ENCODE results near the gene NAV1. TPM values are rescaled to one million over a fixed set of nuclear protein-coding genes. Genes with fewer than 3 reads are reported as not detected.

The NAV1 gene
- total RNA-seq, 2 donors from 2014 or later: 126 to 255 TPM

GRCh38 chr1:201568859-201569294 is 29.9 kb downstream of the NAV1 start:
- Histone ChIP-seq H3K4me1 (ENCODE audit: control insufficient read depth in 1 of 2, low read depth in 2 of 2) (peaks cover 5 to 23% of the 10 kb centered on the region in 2 donors), H3K36me3 (no peaks in the 10 kb centered on the region), H3K9me3 (no peaks in the 10 kb centered on the region), H3K27ac (no peak overlapping the region), H3K27me3 (replicated peaks; ENCODE audit: insufficient read depth) (no peaks in the 10 kb centered on the region), H3K4me3 (no peak overlapping the region)
- TF ChIP-seq CTCF (IDR thresholded peaks at IDR 0.05): no peak
- DNase-seq (ENCODE audit: low spot score): no peak
- ATAC-seq (ENCODE audit: insufficient number of reproducible peaks, low FRiP score, low read depth): no peak

- TF ChIP-seq CTCF (IDR thresholded peaks at IDR 0.05): no peak
- H3K36me3 ChIP-seq: no peaks in the 10 kb centered on the region
- no peak overlapping the region for H3K4me3 ChIP-seq
- DNase-seq (ENCODE audit: low spot score) (no peak), ATAC-seq (ENCODE audit: insufficient number of reproducible peaks, low FRiP score, low read depth) (no peak)
- peaks cover 3 to 14% of the 10 kb centered on the region in 2 donors for H3K4me1 ChIP-seq (ENCODE audit: control insufficient read depth in 1 of 2, low read depth in 2 of 2)
- no peak overlapping the region for H3K27ac ChIP-seq
- H3K9me3 ChIP-seq: no peaks in the 10 kb centered on the region
- H3K27me3 ChIP-seq (replicated peaks; ENCODE audit: insufficient read depth): no peaks in the 10 kb centered on the region
Observed at GRCh38 chr1:201570181-201570885, 31.4 kb downstream of the NAV1 start.

- no peaks in the 10 kb centered on the region for H3K9me3 ChIP-seq
- no peak for DNase-seq (ENCODE audit: low spot score)
- TF ChIP-seq CTCF (IDR thresholded peaks at IDR 0.05): no peak
- H3K27ac ChIP-seq: no peak overlapping the region
- peaks cover 0 to 6% of the 10 kb centered on the region in 2 donors for H3K4me1 ChIP-seq (ENCODE audit: control insufficient read depth in 1 of 2, low read depth in 2 of 2)
- no peak for ATAC-seq (ENCODE audit: insufficient number of reproducible peaks, low FRiP score, low read depth)
- H3K36me3 ChIP-seq: no peaks in the 10 kb centered on the region
- no peak overlapping the region for H3K4me3 ChIP-seq
- no peaks in the 10 kb centered on the region for H3K27me3 ChIP-seq (replicated peaks; ENCODE audit: insufficient read depth)
Observed at GRCh38 chr1:201570886-201571624, 32.1 kb downstream of the NAV1 start.

GRCh38 chr1:201573030-201573429 is 34.1 kb downstream of the NAV1 start:
- ATAC-seq (ENCODE audit: insufficient number of reproducible peaks, low FRiP score, low read depth) (no peak), DNase-seq (ENCODE audit: low spot score) (no peak)
- Histone ChIP-seq H3K9me3 (no peaks in the 10 kb centered on the region), H3K27ac (no peak overlapping the region), H3K27me3 (replicated peaks; ENCODE audit: insufficient read depth) (no peaks in the 10 kb centered on the region), H3K4me1 (ENCODE audit: control insufficient read depth in 1 of 2, low read depth in 2 of 2) (no peaks in the 10 kb centered on the region), H3K4me3 (no peak overlapping the region), H3K36me3 (no peaks in the 10 kb centered on the region)
- TF ChIP-seq CTCF (IDR thresholded peaks at IDR 0.05): no peak

- no peaks in the 10 kb centered on the region for H3K4me1 ChIP-seq (ENCODE audit: control insufficient read depth in 1 of 2, low read depth in 2 of 2)
- no peaks in the 10 kb centered on the region for H3K36me3 ChIP-seq
- H3K27me3 ChIP-seq (replicated peaks; ENCODE audit: insufficient read depth): no peaks in the 10 kb centered on the region
- no peaks in the 10 kb centered on the region for H3K9me3 ChIP-seq
- no peak overlapping the region for H3K4me3 ChIP-seq
- no peak for TF ChIP-seq CTCF (IDR thresholded peaks at IDR 0.05)
- H3K27ac ChIP-seq: no peak overlapping the region
- ATAC-seq (ENCODE audit: insufficient number of reproducible peaks, low FRiP score, low read depth) (no peak), DNase-seq (ENCODE audit: low spot score) (no peak)
Observed at GRCh38 chr1:201573923-201574322, 35.0 kb downstream of the NAV1 start.

Data from thoracic aorta (tissue), 2 donors.